Tibial nerve (tissue), 3 donors: Measurements from ENCODE around the gene PRXL2B.

Experiments
- POLR2A ChIP-seq, 2 donors: fragments of 450-650 bp; IDR thresholded peaks; one replicate each; pipeline ENCODE4 v1.6.1; 2017; ENCODE audit warnings: antibody characterized with exemption in 2 of 2, mild to moderate bottlenecking in 2 of 2, moderate library complexity in 2 of 2
- TF ChIP-seq, protein P1 (sequence below), 5 experiments: fragments of 200-600 bp in 3 of 5; fragments of 450-650 bp in 2 of 5; sonication (generic) in 3 of 5; IDR thresholded peaks; one replicate each; pipeline ENCODE4 v1.5.1; 2016 to 2019; ENCODE audit warnings: antibody characterized with exemption in 5 of 5, mild to moderate bottlenecking in 3 of 5, moderate library complexity in 2 of 5

DNA sequence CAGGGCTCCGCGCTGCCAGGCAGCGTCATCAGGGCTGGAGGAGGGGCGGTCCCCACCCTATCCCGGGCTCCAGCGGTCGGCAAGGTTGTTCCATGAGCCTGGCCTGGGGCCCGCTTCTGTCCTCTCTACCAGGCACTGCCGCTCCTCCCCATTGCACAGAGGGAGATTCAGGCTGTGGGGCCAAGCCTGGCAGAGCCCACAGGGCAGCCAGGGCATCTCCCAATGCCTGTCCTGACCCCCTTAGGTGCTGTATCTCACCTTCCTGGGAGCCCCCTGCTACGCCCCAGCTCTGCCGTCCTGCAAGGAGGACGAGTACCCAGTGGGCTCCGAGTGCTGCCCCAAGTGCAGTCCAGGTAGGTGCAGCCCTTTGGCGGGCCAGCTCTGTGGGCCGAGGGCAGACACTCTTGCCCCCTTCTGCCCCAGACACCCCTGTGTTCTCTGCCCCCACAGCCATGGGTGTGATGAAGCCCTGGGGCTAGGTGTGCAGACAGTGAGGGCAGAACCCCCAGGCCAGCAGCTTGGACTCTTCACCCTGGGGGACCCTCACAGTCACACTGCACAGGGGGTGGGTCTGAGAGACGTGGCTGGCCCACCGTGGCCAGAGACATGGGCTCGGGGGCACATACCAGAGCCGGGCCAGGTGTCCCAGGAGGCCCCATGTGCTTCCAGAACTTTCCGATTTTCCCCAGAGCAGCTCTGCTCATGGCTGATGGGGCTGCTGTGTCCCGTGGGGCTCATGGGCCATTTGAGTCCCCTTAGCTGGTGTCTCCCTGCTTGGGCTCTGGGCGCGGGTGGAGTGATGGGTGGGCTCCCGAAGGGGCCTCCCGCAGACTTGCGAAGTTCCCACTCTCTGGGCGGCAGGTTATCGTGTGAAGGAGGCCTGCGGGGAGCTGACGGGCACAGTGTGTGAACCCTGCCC lies 28.8 kb upstream of the PRXL2B start:
- TF ChIP-seq, protein P1, sequence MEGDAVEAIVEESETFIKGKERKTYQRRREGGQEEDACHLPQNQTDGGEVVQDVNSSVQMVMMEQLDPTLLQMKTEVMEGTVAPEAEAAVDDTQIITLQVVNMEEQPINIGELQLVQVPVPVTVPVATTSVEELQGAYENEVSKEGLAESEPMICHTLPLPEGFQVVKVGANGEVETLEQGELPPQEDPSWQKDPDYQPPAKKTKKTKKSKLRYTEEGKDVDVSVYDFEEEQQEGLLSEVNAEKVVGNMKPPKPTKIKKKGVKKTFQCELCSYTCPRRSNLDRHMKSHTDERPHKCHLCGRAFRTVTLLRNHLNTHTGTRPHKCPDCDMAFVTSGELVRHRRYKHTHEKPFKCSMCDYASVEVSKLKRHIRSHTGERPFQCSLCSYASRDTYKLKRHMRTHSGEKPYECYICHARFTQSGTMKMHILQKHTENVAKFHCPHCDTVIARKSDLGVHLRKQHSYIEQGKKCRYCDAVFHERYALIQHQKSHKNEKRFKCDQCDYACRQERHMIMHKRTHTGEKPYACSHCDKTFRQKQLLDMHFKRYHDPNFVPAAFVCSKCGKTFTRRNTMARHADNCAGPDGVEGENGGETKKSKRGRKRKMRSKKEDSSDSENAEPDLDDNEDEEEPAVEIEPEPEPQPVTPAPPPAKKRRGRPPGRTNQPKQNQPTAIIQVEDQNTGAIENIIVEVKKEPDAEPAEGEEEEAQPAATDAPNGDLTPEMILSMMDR (IDR thresholded peaks at IDR 0.05), result no peak
- no peak for TF ChIP-seq POLR2A (IDR thresholded peaks at IDR 0.05)
